GM21723 (cell line): ENCODE measurements around the gene MEI4.

Experiments used
- ATAC-seq: cut with Tn5 transposase; IDR thresholded peaks from one replicate; pipeline ENCODE4 v1.9.1; 2021; ENCODE audit warnings: mild to moderate bottlenecking, moderate library complexity; ENCODE audit not compliant: unreplicated experiment

The MEI4 gene

GRCh38 chr6:77930382-77930781, 277.5 kb downstream of the MEI4 start:
- no peak for ATAC-seq

GRCh38 chr6:77930952-77931351, 278.1 kb downstream of the MEI4 start:
- no peak for ATAC-seq

- ATAC-seq: no peak
These were observed 309.2 kb downstream of the MEI4 start for GRCh38 chr6:77962070-77962469.

GRCh38 chr6:77965449-77965848, 312.6 kb downstream of the MEI4 start:
- no peak for ATAC-seq

GRCh38 chr6:77972334-77972733, 319.5 kb downstream of the MEI4 start:
- ATAC-seq: no peak
